Measurements from ENCODE around the gene NTRK2.

DNA sequence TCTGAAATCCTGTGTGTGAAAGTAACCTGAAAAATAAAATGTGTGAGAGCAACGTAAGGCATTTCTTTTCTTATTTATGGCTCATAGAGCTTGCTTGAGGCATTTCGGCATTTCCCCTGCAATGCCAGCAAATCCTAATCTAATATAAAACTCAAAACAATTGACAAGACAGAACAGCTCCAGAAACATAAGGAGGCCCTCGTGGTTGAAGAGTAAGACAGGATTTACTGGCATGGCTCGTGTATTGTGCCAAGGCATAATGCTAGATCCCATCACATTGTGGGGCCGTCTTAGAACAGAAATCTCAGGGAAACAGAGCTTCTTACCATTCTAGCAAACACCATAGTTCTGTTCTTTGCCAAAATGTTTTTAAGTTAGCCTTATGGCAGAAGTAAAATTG lies 166.2 kb downstream of the NTRK2 start:
- TF ChIP-seq JUND (IDR thresholded peaks at IDR 0.05), result no peak
- TF ChIP-seq, protein P1, sequence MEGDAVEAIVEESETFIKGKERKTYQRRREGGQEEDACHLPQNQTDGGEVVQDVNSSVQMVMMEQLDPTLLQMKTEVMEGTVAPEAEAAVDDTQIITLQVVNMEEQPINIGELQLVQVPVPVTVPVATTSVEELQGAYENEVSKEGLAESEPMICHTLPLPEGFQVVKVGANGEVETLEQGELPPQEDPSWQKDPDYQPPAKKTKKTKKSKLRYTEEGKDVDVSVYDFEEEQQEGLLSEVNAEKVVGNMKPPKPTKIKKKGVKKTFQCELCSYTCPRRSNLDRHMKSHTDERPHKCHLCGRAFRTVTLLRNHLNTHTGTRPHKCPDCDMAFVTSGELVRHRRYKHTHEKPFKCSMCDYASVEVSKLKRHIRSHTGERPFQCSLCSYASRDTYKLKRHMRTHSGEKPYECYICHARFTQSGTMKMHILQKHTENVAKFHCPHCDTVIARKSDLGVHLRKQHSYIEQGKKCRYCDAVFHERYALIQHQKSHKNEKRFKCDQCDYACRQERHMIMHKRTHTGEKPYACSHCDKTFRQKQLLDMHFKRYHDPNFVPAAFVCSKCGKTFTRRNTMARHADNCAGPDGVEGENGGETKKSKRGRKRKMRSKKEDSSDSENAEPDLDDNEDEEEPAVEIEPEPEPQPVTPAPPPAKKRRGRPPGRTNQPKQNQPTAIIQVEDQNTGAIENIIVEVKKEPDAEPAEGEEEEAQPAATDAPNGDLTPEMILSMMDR (IDR thresholded peaks at IDR 0.05; ENCODE audit: low read depth, low read length, missing input control), result no peak
- TF ChIP-seq, protein P2, sequence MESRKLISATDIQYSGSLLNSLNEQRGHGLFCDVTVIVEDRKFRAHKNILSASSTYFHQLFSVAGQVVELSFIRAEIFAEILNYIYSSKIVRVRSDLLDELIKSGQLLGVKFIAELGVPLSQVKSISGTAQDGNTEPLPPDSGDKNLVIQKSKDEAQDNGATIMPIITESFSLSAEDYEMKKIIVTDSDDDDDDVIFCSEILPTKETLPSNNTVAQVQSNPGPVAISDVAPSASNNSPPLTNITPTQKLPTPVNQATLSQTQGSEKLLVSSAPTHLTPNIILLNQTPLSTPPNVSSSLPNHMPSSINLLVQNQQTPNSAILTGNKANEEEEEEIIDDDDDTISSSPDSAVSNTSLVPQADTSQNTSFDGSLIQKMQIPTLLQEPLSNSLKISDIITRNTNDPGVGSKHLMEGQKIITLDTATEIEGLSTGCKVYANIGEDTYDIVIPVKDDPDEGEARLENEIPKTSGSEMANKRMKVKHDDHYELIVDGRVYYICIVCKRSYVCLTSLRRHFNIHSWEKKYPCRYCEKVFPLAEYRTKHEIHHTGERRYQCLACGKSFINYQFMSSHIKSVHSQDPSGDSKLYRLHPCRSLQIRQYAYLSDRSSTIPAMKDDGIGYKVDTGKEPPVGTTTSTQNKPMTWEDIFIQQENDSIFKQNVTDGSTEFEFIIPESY (IDR thresholded peaks at IDR 0.05), result no peak
- TF ChIP-seq, protein P3, sequence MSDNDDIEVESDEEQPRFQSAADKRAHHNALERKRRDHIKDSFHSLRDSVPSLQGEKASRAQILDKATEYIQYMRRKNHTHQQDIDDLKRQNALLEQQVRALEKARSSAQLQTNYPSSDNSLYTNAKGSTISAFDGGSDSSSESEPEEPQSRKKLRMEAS (IDR thresholded peaks at IDR 0.05), result no peak
- no peak for TF ChIP-seq SP1 (IDR thresholded peaks at IDR 0.05)
